Activated effector memory CD4-positive, alpha-beta T cell treated with anti-CD3 and anti-CD28 coated beads, Interleukin-2, amount 50 U/mL, for 16 hours (primary cell): ENCODE measurements around the gene GBX1.

Experiments
- DNase-seq: peaks from one replicate; pipeline ENCODE4 v3.0.0-alpha.2; 2020

GBX1 gene

DNA sequence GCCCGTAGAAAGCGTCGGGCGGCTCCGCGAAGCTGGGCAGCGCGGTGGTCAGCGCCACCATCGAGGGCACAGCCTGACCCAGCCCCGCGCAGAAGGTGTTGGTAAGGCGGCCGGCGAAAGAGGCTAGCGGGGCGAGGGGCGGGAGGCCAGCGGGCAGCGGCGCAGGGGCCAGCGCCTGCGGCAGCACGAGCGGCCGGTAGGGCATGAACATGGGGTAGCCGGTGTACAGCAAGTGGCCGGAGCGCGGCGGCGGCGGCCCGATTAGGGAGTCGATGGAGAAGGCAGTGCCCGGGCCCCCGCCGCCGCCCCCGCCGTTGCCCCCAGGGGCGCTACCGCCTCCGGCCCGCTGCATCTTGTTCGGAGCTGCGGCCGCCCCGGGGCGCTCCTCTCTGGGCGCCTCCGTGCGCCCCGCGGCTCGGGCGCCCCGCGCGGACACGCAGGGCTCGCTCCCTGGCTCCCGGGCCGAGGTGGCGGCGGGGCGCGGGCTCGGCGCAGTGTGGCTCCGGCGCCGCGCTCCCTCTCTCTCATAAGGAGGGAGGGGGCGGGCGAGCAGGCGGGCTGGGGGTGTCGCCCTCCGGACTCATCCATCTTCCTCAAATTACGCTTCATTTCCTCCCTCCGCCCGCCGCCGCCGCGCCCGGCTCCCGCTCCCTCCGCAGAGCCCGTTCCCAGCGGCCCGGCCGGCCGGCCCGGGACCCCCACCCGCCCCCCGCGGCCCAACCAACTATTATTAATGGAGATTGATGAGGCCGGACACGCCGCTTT lies at the start of gene GBX1:
TSS of gene GBX1 (minus strand) at position 498 of the 765 bp plus-strand sequence. CDS start at position 352, 146 bp downstream.
- no peak for DNase-seq

DNA sequence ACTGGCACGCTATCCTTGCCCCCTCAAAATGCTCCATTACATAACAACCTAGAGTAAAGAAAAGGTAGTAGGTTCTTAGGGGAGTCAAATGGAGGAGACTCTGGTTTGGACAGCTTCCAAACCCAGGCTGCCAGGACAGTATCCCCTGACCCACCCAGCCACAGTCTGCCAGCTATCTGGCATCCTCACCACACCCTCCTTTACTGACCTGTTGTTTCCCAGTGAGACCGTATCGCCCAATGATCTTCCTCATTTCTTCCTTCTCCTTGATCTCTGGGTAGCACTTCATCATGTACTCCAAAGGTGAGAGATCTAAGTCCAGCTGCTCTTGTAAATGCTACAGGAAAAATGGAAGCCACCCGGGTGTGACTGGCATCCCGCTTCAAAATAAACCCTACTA lies 47.9 kb upstream of the GBX1 start:
- DNase-seq, result no peak

DNA sequence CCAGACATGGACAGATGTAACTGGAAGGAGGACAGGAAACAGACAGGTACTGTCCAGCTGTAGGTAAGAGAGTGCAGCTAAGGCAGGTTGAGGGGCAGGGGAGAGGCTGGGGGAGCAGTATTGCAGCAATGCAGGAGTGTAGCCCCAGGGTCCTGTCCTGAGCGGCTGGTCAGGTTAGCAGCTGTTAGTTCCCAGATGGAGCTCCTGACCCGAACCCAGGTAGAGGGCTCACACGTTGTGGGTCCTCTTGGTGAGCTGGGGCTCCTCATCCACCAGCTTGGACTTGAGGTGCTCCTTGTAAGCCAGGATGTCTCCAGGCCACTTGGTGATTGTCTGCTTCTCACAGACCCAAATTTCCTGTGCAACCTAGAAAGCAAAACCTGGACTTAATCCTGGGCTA lies 46.3 kb upstream of the GBX1 start:
- DNase-seq, result no peak

DNA sequence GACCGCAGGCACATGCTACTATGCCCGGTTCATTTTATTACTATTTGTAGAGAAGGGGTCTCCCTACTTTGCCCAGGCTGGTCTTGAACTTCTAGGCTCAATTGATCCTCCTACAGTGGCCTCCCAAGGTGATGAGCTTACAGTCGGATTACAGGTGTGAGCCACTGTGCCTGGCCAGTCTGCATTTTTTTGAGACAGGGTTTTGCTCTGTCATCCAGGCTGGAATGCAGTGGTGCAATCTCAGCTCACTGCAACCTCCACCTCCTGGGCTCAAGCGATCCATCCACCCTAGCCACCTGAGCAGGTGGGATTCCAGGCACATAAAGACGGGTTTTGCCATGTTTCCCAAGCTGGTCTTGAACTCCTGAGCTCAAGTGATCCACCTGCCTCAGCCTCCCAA lies 45.1 kb upstream of the GBX1 start:
- no peak for DNase-seq

DNA sequence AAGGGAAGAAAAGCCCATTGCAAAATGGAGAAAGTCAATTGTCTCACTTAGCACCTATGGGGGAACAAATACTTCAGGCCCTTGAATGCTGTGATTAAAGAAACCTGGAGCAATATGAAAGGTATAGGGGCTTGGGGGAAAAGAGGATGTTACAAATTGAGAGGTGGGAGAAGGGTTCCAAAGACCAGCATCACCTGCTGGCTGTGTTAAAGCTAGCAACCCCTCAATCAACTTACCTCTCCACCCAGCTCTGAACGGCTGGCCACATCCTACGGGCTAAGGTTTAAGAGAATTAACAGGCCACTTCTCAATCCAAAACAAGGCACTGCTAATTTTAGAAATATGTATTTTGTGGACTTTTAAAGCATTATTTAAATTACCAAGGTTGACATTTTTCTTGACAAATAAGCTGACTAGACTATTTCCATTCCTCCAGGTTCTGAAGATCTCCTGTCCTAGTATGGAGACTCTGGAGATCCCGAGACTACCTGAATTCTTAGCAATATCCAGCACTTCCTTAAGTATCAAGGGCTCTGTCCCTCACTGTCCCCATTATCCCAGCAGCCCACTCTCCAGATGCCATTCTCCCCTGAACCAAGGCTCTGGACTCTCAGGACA lies 43.8 kb upstream of the GBX1 start:
- DNase-seq, result no peak

DNA sequence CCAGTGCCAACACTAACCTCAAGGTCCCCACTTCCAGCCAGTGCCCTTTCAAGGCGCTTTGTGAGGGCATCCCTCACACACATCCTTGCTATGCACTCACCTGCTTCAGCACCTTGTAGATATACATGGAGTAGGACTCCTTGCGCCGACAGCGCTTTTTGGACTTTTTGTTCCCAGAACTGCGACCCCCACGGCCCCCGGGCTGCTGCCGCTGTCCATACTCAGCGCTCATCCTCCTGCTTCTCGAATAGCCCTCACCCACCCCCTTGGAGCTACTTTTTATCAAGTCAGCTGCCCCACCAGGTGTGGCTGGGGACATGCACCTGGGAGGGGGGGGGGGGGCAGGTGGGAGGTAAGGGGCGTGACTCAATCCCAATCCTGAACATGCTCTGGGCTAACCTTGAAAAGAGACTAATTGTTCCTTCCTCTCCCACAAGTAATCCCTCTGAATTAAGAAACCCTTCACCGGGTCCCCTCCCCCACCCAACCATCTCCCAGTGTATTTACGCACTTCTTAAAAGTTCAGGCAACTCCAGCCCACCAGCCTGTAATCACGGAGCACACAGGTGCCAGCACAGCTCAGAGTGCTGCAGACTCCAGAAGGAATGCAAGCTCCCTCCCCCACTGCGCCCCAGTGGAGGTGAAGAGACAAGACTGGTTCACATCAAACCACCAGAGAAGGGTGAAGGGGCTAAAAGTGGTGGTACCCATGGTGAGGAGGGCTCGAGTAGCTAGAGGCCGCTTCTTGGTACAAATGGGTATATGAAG lies 42.8 kb upstream of the GBX1 start, which contains the start of gene H2BK1:
TSS of gene H2BK1 (minus strand) at position 402 of the 768 bp plus-strand sequence. CDS start at position 232, 170 bp downstream.
- DNase-seq, result no peak

DNA sequence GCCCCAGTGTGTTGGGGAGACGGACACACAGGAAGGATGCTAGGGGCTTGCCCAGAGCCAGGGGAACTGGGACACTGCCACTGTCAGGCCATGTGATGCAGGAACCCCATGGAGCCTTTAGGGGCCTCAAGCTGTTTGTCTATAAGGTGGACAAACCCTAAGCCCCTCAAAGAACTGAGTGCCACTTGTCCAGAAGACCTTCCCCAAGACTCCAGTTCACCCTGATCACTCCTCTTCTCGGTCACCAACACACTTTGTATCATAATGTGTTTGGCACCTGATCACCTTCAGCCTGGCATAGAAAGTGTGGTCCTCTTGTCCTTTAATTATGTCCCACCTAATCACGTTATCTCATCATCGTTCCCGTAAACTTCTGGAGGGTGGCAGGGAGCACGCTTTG lies 42.1 kb upstream of the GBX1 start:
- DNase-seq, result no peak

DNA sequence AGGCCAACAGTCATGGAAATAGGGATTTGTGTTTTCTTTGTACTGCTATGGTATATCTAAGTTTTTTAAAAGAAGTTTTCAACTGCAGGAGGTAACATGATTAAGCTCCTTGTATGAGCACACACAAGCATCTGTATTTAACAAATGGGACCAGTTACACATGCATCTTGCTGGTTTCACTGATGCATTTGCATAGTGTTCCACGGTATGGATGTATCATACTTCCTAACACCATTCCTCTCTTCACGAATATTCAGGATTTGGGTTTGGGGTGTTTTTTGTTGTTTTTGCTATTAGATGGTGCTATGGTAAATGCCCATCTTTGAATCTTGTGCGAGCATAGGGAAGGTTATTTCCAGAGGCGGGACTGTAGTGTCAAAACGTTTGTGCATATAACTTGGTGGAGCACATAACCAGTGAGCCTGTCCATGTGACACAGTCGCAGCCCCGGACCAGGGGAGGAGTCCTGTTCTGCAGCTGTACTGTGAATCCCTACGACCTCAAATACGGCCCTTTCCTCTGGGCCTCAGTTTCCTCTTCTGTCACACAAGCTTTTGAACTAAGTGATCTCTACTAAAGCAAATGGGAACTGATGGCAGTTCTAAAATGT lies 40.9 kb upstream of the GBX1 start:
- DNase-seq, result no peak

DNA sequence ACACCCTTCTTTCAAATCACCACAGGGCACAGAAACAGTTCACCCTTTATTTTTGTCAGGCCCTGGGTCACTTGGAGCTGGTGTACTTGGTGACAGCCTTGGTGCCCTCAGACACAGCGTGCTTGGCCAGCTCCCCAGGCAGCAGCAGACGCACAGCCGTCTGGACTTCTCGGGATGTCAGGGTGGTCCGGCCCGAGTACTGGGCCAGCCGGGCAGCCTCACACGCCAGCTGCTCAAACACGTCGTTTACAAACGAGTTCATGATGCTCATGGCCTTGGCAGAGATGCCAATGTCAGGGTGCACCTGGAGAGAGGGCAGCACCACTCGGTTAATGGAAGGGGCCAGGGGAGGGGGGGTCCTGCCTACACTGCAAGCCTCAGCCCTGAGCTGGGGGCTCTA lies 40.3 kb upstream of the GBX1 start:
- DNase-seq, result no peak

DNA sequence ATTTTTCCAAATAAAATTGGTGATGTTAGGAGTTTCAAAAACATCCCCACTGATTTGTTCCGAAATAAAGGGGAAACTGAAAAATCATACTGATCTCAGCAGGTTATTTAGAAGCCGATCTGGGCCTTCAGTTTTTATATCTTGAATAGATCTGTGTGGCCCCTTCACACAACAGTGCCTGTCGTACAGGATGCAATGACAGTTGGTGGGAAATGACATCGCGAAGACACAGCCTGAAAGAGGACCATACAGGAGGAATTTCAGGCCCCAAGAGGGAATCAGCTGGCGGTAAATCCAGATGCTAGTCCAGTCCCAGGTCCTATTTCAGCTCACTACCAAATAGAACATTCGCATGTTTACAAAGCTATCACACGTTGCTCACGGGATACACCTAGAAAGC lies 39.8 kb upstream of the GBX1 start:
- DNase-seq, result no peak

DNA sequence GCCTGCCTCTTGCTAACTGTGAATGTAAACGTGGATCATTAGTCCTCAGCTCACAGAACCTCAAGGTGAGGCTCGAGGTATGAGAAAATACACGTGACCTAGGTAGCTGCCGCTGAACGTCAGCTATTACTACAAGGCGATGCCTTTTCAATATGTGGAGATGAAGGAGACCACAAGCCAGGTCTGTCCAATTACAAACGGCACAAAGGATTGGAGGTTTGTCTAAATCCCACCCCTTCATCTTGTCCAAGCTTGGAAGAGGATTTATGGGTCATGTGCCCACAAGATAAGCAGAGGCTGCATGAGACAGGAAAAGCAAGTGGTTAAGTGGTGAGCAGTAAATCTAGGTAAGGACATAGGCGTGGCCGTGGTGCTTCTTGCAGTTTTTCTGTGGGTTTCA lies 39.4 kb upstream of the GBX1 start:
- no peak for DNase-seq

DNA sequence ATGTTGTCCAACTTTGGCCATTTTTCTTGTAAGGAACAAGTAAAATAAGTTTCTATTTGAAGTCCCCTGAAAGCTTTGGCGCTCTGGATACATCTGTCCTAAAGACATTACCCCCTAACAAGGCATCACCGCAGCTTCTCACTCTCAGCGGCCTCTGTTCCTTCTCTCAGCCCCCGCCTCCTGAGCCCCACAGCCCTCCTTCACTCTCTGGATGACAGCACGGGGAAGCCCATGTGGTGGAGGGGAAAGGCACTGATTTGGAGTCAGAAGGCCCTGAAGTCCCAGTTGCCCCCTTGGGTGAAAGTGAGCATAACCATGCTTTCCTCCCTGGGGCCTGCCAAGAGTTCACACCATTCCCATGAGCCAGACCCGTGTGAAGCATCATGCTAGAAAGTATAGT lies 38.2 kb upstream of the GBX1 start:
- DNase-seq, result no peak

DNA sequence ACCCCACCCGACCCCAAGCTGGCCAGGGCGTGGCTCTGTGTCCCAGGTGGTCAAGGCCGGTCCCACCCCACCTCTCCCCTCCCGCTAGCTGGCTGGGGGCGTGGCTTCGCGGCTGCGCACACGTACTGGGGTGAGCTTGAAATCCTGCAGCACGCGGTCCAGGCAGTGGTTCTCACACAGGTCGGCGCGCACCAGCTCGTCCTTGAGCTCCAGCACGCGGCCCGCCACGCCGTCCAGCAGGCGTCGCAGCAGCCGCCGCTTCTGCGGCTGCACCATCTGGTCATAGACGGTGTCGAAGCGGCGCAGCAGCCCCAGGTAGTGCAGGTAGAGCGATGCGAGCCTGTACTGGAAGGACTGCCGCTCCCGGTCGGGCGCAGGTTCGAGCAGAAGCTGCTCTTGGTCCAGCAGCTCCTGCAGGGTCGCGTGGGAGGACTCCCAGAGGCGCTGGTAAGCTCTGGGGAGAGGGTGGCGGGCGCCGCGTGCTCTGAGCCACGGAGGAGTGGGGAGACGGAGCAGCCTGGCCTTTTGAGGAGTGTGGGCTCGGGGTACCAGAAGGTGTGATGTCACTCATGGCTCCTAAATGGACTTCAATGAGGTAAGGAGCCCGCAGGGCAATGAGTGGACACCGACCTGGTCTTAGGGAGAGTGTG lies 37.0 kb upstream of the GBX1 start:
- no peak for DNase-seq

DNA sequence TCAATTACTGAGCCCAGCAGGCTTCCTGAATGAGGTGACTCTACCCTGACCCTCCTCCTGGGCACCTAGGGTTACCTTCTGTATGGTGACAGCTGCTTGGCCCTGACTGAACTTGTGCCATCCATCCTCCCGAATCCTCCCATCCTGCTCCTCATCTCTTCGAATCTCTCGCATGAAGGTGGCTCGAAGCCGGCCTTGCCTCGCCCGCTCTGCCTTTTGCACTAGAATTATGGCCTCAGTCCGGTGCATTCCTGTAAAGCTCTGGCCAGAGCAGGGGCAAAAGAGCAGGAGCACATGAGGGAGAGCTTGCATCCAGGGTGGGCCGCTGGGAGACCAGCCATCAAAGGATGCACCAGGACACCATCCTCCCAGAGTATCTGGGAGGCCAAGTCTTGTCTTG lies 35.3 kb upstream of the GBX1 start:
- no peak for DNase-seq

DNA sequence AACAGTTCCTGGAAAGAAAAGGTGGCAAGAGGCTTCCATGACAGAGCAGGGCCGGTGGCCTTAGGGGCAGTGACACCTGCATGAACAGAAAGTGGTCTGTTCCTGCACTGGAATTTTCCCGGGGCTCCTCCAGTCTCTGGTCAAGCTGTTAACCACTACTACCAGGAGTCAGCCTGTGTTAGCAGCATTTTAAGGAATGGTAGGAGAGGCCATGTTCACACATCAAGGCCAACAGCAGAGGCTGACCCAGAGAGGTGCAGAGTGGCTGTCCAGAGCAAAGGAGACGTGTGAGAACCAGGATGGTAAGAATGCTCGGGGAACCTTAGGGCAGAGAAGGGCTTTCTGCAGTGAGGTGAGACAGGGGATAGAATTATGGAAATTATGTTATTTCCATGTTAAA lies 34.3 kb upstream of the GBX1 start:
- DNase-seq, result no peak

DNA sequence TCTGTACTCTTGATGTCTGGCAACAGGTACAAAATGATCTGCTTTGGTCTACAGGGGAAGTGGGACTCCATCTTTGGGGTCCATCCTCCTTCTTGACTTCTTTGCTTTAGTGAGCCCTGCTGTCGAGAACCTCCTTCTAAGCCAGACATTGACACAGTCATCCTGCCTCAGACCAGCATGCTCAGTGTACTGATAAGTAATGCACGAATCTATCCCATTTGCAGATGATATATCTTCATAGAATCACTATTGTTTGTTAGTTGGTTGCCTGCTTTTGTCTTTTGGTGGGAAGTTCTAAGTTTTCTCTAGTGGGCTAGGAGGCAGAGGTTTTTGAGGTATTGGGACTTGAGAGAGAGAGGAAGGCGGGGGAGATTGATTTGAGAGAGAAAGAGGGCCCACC lies 33.9 kb upstream of the GBX1 start:
- no peak for DNase-seq

DNA sequence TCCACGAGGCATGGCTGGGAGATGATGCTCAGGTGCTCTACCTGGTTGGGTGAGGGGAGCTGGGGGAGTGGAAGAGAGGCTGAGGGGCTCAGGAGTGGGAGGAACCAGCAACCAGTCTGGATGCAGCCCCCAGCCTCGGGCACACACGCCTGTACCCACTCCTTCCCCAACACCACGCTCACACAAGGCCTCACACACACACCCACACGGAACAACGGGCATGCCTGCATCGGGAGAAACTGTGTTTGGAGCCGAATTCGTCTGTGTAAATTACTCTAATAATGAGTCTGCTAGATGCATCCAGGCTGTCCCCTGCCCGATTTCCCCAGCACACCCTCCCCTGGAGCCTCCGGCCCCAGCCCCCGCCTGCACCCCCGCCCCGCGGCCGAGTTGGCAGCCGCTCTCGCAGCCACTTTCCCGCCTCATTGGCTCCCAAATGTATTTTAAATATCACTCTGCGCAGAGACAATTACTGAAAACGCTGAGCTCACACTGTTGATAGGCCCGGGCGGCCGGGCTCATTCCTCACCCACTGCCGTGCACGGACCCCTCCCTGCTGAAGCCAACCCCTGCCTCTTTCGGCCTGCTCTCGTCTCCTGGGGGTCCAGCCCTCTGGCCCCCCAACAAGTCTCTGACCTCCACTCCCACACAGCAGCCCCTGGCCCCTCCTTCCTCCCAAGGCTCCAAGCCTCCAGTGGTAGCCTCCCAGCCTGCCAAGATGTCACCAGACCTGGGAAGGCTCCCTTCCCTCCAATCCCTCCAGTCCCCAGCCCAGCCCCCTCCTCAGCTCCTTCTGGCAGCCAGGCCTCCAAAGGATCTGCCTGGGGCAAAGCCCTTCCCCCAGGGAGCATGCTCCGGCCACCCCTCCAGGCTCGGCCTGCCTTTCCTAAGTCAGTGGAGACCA lies 31.7 kb upstream of the GBX1 start:
- no peak for DNase-seq

DNA sequence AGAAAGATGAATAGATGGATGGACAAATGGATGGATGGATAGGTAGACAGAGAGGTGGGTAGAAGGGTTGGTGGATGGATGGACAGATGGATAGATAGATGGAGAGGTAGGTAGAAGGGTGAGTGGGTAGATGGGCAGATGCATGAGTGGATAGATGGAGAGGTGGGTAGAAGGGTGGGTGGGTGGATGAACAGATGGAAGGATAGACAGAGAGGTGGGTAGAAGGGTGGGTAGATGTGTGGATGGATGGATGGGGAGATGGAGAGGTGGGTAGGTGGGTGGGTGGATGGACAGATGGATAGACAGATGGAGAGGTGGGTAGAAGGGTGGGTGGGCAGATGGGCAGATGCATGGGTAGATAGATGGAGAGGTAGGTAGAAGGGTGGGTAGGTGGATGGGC lies 30.4 kb upstream of the GBX1 start:
- DNase-seq, result no peak

DNA sequence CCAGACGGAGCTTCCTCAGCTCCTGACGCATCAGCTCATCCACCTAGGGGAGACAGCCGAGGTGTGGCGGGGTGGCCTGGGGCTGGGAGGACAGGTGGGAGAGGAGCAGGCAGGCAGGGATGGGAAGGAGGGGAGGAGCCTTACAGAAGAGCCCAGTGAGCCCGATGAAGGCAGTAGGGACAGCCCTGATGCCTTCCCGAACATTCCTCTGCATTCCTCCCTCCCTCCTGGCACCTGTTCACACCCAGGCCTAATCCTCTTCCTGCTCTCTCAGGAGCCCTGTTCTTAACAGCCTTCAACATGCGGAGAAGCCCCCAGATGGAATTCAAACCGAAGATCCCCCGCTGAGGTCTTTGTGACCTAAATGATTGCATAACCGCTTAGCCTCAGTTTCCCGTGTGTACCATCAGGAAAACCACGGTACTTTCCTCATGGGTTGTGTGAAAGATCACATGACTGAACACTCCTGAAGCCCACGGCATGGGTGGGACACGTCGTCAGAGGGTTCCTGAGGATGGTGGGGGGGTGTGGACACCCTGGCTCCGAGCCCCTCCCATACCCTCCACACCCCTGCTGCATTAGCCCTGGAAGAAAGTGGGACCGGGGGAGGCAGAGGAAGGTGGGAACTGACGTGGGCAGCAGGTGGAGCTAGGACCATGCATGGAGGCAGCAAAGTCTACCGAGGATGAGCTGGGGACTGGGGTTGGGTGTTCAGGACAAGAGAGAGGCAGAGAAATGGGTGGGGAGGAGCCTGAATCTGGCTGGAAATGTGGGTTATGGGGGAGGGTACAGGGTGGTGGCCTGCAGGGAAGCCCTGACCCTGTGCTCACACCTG lies 28.3 kb upstream of the GBX1 start:
- no peak for DNase-seq

DNA sequence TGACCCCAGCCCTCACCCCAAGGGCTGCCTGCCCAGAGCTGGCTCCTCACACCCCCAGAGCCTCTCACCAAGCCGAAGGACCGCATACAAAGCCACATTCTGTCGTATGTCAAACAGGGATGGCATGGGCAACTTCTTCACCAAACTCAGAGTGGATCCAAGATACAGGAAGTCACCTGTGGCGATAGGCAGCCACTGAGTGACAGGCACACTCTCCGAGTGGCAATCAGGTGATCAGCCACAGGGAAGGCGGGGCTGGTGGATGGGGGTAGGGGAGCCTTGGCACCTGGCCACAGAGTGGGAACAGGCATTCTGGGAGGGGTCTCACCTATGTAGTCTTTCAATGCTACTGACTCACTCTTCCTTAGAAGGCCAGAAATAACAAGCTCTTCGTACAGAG lies 26.7 kb upstream of the GBX1 start:
- DNase-seq, result no peak
